ENCODE data around the gene SON.

DNA sequence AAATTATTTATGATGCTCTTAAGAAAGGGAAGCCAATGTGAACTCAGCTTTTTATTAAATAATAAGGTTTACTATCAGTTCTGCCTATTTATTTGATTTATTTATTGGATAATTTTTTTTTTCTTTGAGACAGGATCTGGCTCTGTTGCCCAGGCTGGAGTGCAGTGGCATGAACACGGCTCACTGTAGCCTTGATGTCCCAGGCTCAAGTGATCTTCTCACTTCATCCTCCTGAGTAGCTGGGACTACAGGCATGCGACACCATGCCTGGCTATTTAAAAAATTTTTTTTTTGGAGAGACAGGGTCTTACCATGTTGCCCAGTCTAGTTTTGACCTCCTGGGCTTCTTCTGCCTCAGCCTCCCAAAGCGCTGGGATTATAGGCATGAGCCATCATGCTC is 30.4 kb upstream of the SON start:
- TF ChIP-seq POLR2AphosphoS5 (IDR thresholded peaks at IDR 0.05): no peak
- TF ChIP-seq, protein P1, sequence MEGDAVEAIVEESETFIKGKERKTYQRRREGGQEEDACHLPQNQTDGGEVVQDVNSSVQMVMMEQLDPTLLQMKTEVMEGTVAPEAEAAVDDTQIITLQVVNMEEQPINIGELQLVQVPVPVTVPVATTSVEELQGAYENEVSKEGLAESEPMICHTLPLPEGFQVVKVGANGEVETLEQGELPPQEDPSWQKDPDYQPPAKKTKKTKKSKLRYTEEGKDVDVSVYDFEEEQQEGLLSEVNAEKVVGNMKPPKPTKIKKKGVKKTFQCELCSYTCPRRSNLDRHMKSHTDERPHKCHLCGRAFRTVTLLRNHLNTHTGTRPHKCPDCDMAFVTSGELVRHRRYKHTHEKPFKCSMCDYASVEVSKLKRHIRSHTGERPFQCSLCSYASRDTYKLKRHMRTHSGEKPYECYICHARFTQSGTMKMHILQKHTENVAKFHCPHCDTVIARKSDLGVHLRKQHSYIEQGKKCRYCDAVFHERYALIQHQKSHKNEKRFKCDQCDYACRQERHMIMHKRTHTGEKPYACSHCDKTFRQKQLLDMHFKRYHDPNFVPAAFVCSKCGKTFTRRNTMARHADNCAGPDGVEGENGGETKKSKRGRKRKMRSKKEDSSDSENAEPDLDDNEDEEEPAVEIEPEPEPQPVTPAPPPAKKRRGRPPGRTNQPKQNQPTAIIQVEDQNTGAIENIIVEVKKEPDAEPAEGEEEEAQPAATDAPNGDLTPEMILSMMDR (IDR thresholded peaks at IDR 0.05): no peak

Data from esophagus muscularis mucosa (tissue), 3 donors.